ENCODE results near the gene EYA2. TPM values are rescaled to one million over a fixed set of nuclear protein-coding genes. Genes with fewer than 3 reads are reported as not detected.
"Not testable (repeated sequence)": the region's sequence is repeated elsewhere in the genome, so short reads cannot be mapped to it uniquely, and the experiment has no call there.

The EYA2 gene
- total RNA-seq, 1 experiment from 2014 or later, result not detected

- DNase-seq (ENCODE audit: low read depth), result no peak
- in situ Hi-C loops (cut with HindIII; ENCODE audit: low pct_unique_long_range_greater_than_20kb, low sequenced_read_pairs), result no loop called here
Observed at GRCh38 chr20:46920114-46920513, 25.5 kb downstream of the EYA2 start.

GRCh38 chr20:46922841-46923240 is 28.2 kb downstream of the EYA2 start:
- in situ Hi-C loops (cut with HindIII; ENCODE audit: low pct_unique_long_range_greater_than_20kb, low sequenced_read_pairs); DNase-seq (ENCODE audit: low read depth): not testable (repeated sequence)

GRCh38 chr20:46923550-46923949 is 28.9 kb downstream of the EYA2 start:
- in situ Hi-C loops (cut with HindIII; ENCODE audit: low pct_unique_long_range_greater_than_20kb, low sequenced_read_pairs), result no loop called here
- DNase-seq (ENCODE audit: low read depth), result no peak

GRCh38 chr20:46928580-46929132 is 34.0 kb downstream of the EYA2 start:
- DNase-seq (ENCODE audit: low read depth), result no peak
- in situ Hi-C loops (cut with HindIII; ENCODE audit: low pct_unique_long_range_greater_than_20kb, low sequenced_read_pairs), result no loop called here

- in situ Hi-C loops (cut with HindIII; ENCODE audit: low pct_unique_long_range_greater_than_20kb, low sequenced_read_pairs), result no loop called here
- no peak for DNase-seq (ENCODE audit: low read depth)
Observed at GRCh38 chr20:46929902-46930301, 35.3 kb downstream of the EYA2 start.

- DNase-seq (ENCODE audit: low read depth), result no peak
- in situ Hi-C loops (cut with HindIII; ENCODE audit: low pct_unique_long_range_greater_than_20kb, low sequenced_read_pairs), result no loop called here
Observed at GRCh38 chr20:46930640-46931339, 36.1 kb downstream of the EYA2 start.

- no peak for DNase-seq (ENCODE audit: low read depth)
- in situ Hi-C loops (cut with HindIII; ENCODE audit: low pct_unique_long_range_greater_than_20kb, low sequenced_read_pairs), result no loop called here
Observed at GRCh38 chr20:46931699-46932098, 37.1 kb downstream of the EYA2 start.

- in situ Hi-C loops (cut with HindIII; ENCODE audit: low pct_unique_long_range_greater_than_20kb, low sequenced_read_pairs), result not testable (repeated sequence)
- DNase-seq (ENCODE audit: low read depth), result peak; percentile 14
Observed at GRCh38 chr20:46932439-46932838, 37.8 kb downstream of the EYA2 start.

- no peak for DNase-seq (ENCODE audit: low read depth)
- in situ Hi-C loops (cut with HindIII; ENCODE audit: low pct_unique_long_range_greater_than_20kb, low sequenced_read_pairs), result no loop called here
Observed at GRCh38 chr20:46933150-46933549, 38.5 kb downstream of the EYA2 start.

GRCh38 chr20:46934746-46935287 is 40.2 kb downstream of the EYA2 start:
- DNase-seq (ENCODE audit: low read depth), result no peak
- in situ Hi-C loops (cut with HindIII; ENCODE audit: low pct_unique_long_range_greater_than_20kb, low sequenced_read_pairs), result no loop called here

- no peak for DNase-seq (ENCODE audit: low read depth)
- in situ Hi-C loops (cut with HindIII; ENCODE audit: low pct_unique_long_range_greater_than_20kb, low sequenced_read_pairs), result no loop called here
Observed at GRCh38 chr20:46935394-46936017, 40.9 kb downstream of the EYA2 start.

- DNase-seq (ENCODE audit: low read depth), result no peak
- in situ Hi-C loops (cut with HindIII; ENCODE audit: low pct_unique_long_range_greater_than_20kb, low sequenced_read_pairs), result no loop called here
Observed at GRCh38 chr20:46936415-46937156, 41.9 kb downstream of the EYA2 start.

GRCh38 chr20:46937157-46937523 is 42.5 kb downstream of the EYA2 start:
- in situ Hi-C loops (cut with HindIII; ENCODE audit: low pct_unique_long_range_greater_than_20kb, low sequenced_read_pairs), result no loop called here
- DNase-seq (ENCODE audit: low read depth), result no peak

GRCh38 chr20:46937533-46938226 is 43.0 kb downstream of the EYA2 start:
- in situ Hi-C loops (cut with HindIII; ENCODE audit: low pct_unique_long_range_greater_than_20kb, low sequenced_read_pairs), result no loop called here
- no peak for DNase-seq (ENCODE audit: low read depth)

GRCh38 chr20:46938434-46938833 is 43.8 kb downstream of the EYA2 start:
- in situ Hi-C loops (cut with HindIII; ENCODE audit: low pct_unique_long_range_greater_than_20kb, low sequenced_read_pairs), result no loop called here
- DNase-seq (ENCODE audit: low read depth), result no peak

GRCh38 chr20:46939031-46939965 is 44.7 kb downstream of the EYA2 start:
- peak; percentile 26 for DNase-seq (ENCODE audit: low read depth)
- in situ Hi-C loops (cut with HindIII; ENCODE audit: low pct_unique_long_range_greater_than_20kb, low sequenced_read_pairs), result no loop called here

GRCh38 chr20:46940616-46941015 is 46.0 kb downstream of the EYA2 start:
- in situ Hi-C loops (cut with HindIII; ENCODE audit: low pct_unique_long_range_greater_than_20kb, low sequenced_read_pairs), result no loop called here
- DNase-seq (ENCODE audit: low read depth), result no peak
